ENCODE data around the gene RNF144A.

DNA sequence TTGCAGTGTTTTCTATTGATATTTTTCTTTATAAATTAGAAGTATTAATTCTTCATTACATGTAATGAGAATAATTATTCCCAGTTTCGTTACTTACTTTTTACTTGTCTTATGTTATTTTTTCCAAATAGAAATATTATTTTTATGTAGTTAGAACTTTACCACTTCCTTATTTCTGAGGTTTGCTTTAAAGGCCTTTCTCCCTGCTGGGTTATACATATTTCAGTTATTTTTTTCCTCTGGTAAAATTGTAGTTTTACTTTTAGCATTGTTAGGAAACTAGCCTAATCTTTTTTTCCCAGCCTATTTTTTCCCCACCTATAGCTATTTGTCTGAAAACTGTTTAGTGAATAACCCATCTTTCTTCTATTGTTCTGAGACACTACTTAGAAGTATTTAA, 17.1 kb downstream of the RNF144A start:
- TF ChIP-seq, protein P1, sequence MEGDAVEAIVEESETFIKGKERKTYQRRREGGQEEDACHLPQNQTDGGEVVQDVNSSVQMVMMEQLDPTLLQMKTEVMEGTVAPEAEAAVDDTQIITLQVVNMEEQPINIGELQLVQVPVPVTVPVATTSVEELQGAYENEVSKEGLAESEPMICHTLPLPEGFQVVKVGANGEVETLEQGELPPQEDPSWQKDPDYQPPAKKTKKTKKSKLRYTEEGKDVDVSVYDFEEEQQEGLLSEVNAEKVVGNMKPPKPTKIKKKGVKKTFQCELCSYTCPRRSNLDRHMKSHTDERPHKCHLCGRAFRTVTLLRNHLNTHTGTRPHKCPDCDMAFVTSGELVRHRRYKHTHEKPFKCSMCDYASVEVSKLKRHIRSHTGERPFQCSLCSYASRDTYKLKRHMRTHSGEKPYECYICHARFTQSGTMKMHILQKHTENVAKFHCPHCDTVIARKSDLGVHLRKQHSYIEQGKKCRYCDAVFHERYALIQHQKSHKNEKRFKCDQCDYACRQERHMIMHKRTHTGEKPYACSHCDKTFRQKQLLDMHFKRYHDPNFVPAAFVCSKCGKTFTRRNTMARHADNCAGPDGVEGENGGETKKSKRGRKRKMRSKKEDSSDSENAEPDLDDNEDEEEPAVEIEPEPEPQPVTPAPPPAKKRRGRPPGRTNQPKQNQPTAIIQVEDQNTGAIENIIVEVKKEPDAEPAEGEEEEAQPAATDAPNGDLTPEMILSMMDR (IDR thresholded peaks at IDR 0.05; ENCODE audit: low read length), result no peak
- no peak for TF ChIP-seq EZH2 (optimal IDR thresholded peaks at IDR 0.05; ENCODE audit: low read depth, low read length)

Measured in MM.1S (cell line).